Stimulated activated CD4-positive, alpha-beta T cell treated with anti-CD3 and anti-CD28 coated beads, Interleukin-12 subunit alpha, Interleukin-12 subunit beta, amount 100 ng/mL, for 24 hours (primary cell): ENCODE results near the gene FAM171A1.
A peak's percentile ranks its signal among the peaks of the same experiment; 100 is the strongest.
"Not testable (repeated sequence)": the region's sequence is repeated elsewhere in the genome, so short reads cannot be mapped to it uniquely, and the experiment has no call there.

Experiments
- DNase-seq, 2 experiments: peaks; one replicate each; pipeline ENCODE4 v3.0.0-alpha.2; 2020; ENCODE audit warnings: low read depth in 2 of 2

FAM171A1 gene

DNA sequence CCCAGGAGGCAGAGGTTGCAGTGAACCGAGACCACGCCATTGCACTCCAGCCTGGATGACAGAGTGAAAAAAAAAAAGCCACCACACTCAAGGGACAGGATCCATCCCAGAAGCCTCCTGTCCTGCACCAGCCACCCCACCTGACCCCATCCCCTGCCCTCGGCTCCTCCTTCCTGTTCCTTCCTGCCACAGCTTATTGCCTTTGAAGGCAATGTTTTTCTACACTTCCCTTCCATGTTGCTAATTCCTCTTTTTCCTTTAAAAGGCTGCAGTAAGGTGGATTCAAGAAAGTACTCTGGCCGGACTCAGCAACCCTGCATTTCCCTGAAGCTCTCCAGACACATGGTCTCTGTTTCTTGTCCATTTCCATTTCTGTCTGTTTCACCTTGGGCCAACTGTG is 80.9 kb downstream of the FAM171A1 start:
- no peak for DNase-seq

DNA sequence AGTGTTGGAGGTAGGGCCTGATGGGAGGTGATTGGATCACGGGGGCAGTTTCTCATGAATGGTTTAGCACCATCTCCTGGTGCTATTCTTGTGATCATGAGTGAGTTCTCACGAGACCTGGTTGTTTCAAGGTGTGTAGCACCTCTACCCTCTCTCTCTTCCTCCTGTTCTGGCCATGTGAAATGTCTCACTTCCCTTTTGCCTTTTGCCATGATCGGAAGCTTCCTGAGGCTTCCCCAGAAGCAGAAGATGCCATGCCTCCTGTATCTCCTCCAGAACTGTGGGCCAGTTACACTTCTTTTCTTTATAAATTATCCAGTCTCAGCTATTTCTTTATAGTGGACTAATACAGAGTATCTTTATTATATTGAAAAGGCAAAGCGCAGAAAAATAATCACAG is 90.1 kb downstream of the FAM171A1 start:
- no peak for DNase-seq

DNA sequence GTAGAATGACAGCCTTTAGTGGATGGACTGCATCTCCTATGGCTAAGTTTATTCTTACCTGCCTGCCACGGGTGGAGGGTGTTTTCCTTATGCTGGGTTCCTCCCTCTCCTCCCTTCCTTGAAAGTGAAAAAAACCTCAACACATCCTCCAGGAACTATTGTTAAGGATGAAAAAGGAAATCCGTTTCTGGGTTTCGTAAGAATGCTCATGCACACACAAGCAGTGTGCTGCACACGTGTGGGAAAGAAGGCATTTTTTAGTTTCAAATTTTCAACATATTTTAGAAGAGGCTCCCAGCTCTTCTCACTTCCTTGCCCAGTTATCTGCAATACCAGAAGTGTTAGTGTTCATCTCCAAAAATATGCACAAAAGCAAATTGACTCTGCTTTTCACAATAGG is 90.6 kb downstream of the FAM171A1 start:
- no peak for DNase-seq

DNA sequence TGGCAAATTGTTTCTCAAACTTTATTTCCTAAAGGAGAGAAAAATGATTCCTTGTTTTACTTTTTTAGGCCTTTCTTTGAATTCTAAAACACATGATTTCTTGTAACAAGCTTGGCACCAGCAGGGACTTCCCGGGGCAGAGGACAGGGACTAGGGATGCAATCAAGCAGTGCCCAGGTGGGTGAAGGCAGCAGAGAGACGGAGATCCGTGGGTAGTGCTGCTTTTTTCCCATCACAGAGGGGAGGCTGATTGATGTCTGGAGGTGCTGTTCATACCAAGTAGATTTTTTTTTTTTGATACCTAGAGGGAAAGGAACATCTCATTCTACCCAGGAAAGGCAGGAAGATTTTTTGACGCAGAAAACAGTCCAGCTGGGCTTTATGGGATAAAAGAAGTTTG is 91.9 kb downstream of the FAM171A1 start:
- no peak for DNase-seq

DNA sequence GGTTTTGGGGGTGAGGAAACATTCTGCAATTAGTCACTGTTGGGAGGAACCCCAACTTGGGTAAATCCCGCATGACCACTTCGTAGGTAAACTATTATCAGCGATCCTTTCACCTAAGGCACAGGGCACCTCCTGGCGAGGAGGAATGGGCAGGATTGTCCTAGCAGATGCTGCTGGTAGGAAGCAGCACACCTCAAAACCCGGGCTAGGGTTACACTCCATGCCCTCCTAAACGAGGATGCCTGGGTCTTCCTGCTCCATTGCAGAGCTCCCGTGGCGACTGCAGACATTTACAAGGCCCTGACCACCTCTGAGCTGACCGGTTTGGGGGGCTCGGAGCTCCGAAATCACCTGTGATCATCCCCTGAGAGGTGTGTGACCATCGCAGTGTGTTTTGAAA is 92.3 kb downstream of the FAM171A1 start:
- no peak for DNase-seq

DNA sequence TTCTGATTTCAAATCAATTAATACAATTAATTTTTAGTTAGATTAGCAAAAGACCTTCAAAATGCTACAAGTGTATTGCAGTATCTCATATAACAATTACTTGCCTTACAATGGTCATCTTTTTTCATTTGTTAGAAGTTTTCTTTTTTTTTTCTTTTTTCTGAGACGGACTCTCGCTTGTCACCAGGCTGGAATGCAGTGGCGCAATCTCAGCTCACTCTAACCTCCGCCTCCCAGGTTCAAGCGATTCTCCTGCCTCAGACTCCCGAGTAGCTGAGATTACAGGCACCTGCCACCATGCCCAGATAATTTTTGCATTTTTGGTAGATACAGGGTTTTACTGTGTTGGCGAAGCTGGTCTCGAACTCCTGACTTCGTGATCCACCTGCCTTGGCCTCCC is 95.0 kb downstream of the FAM171A1 start:
- DNase-seq: not testable (repeated sequence)

DNA sequence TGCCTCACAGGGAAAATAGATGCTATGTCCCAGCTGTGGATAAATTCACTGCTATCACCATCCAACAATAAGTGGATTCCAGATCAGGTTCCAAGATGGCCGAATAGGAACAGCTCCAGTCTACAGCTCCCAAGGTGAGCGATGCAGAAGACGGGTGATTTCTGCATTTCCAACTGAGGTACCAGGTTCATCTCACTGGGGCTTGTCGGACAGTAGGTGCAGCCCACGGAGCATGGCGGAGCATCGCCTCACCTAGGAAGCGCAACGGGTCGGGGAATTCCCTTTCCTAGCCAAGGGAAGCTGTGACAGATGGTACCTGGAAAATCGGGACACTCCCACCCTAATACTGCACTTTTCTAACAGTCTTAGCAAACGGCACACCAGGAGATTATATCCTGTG is 101.3 kb downstream of the FAM171A1 start:
- not testable (repeated sequence) for DNase-seq

DNA sequence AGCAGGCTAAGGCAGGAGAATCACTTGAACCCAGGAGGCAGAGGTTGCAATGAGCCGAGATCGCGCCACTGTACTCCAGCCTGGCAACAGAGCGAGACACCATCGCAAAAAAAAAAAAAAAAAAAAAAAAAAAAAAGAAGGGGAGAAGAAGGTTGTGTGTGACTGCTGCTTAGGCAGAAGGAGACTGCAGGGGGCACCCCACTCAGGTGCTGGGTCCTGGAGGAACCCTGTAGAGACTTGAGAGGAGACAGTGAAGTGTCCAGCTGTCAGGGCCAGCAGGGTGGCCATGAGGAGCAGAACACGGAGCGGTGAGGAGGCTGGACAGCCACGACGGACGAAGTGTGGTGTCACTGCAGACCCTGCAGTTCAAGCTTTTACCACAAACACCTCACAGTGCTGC is 103.6 kb downstream of the FAM171A1 start:
- DNase-seq: no peak

DNA sequence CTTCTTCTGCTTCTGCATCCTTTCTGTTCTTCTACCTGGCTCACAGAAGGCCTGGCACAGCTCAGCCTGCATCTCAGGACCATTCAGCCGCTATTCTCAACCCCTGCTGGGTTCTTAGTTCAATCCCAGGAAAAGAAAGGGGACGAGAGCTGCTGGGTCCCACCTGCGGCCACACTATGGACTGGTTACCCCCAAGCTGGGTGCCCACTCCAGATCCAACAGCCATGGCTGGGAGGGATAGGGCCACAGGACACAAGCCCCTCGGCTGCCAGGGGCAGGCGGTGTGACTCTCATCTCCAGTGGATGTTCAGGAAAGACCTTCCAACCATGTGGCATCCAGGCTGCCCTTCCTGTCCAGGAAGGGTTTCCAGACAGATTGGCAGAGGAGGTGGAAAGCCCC is 105.0 kb downstream of the FAM171A1 start:
- no peak for DNase-seq

DNA sequence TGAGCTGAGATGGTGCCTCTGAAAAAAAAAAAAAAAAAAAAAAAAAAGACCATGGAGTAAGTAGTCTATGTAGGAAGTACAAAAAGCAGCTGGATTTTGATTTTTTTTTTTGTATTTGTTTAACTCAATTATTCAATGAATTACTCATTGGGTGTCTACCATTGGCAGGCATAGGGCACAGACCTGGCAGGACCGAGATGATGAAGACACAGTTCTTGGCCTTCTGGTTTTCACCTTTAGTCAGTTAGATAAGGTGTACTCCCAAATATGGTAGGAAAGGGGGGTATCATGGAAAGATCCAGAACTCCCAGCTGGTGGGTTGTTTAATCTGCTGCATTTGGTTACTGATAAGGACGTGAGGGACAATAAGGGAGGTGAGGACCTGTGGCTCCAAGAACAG is 105.5 kb downstream of the FAM171A1 start:
- DNase-seq: no peak

DNA sequence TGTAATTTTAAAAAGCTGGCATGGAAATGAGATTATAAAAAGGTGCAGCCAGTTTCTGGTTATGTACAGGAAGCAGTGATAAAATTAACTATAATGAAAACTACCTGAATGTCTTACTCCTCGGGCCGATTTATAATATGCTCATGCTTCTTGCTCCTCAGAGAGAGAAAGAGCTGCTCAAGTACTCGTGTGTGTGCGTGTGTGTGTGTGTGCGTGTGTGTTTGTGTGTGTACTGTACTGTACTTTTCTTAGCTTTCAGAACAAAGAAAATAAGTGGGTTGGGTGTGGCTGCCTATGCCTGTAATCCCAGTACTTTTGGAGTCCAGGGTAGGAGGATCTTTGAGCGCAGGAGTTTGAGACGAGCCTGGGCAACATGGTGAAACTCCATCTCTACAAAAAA is 106.0 kb downstream of the FAM171A1 start:
- no peak for DNase-seq

DNA sequence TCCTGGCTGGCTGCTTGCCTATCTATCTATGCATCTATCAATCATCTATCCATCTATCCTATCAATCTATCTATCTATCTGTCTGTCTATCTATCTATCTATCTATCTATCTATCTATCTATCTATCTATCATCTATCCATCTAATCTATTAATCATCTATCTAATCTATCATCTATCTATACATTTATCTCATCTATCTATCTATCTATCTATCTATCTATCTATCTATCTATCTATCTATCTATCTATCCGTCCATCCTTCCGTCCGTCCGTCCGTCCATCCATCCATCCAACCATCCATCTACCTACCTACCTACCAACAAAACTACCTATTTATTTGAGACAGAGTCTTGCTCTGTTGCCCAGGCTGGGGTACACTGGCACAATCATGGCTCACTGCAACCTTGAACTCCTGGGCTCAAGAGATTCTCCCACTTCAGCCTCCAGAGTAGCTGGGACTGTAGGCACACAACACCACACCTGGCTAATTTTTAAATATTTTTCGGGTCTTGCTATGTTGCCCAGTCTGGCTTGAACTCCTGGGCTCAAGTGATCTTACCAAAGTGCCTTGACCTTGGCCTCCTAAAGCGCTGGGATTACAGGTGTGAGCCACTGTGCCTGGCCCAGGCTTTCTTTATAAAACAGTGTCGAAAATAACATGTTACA is 107.3 kb downstream of the FAM171A1 start:
- no peak for DNase-seq

DNA sequence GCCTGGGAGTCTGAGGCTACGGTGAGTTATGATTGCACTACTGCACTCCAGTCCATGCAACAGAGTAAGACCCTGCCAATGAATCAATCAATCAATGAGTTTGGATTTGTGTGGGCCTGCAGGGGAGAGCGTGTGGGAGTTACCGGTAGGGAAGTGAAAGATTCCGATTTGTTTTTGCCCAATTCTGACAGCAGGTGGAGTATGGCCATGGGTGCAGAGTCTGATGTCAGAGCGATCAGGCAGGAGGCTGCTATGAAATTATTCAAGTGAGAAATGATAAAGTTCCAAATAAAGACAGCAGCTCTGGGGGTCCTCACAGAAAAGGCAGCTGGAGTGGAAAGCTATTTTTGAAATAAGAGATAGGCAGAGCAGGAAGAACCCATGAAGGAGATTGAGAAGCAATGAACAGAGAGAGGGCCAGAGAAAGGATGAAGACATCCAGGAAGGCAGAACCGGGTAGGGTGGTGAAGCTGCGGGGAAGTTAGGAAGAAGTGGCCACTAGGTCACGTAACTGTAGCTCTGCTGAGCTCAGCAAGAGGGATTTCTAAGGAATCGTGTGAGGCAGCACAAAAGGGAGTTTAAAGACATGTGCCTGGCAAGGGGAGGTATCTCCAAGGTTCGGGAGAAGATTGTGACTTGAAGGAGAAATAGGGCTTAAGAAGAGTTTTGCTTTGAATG is 108.9 kb downstream of the FAM171A1 start:
- DNase-seq: no peak

DNA sequence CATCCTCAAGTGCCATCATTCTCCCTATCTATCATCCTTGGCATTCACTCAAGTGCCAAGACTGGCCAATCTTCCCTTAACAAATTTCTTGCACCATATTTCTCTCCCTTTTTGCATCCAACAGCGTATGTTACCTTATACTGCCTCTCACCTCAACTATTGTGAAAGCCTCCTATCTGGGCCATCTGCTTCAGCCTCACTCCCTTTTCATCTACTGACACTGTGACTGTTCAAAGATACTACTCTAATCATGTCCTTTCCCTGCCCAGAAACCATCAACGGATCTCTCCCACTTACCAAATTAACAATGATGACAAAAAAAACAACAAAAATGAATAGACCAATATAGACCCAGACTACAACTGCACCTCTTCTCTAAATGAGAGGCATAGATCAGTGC is 112.0 kb downstream of the FAM171A1 start:
- no peak for DNase-seq

DNA sequence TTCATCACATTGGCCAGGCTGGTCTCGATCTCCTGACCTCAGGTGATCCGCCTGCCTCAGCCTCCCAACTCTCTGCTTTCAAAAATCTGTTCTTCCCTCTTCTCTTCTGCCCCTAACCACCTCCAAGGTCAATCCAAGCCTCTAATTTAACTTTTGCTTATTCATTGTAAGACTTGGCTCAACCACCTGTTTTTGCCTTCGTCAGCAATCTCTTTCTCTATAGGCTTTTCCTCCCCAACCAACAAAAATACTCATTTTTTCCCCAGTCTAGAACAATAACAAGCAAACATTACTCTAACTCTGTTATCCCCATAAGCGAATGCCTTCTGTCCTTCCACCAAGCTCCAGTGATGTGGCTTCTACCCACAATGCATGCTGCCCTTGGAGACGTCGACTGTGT is 112.8 kb downstream of the FAM171A1 start:
- no peak for DNase-seq

DNA sequence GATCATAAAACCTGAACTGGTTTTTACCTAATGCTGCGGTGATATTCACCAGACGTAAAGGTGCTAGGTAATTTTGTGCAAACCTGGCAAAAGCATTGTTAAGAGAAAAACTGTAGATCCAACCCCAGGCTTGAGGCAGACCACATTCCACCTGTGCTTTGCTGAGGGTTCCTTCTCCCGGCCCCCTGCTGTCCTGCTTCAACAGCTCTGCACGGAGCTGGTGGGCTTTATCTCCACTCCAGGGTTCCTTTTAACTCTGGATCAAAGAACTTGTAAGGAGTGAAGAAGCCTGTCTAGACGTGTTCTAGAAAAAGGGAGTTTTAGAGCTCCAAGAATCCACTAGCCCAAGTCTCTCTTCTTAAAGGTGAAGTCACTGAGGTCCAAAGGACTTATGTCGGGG is 115.1 kb downstream of the FAM171A1 start:
- DNase-seq: no peak

DNA sequence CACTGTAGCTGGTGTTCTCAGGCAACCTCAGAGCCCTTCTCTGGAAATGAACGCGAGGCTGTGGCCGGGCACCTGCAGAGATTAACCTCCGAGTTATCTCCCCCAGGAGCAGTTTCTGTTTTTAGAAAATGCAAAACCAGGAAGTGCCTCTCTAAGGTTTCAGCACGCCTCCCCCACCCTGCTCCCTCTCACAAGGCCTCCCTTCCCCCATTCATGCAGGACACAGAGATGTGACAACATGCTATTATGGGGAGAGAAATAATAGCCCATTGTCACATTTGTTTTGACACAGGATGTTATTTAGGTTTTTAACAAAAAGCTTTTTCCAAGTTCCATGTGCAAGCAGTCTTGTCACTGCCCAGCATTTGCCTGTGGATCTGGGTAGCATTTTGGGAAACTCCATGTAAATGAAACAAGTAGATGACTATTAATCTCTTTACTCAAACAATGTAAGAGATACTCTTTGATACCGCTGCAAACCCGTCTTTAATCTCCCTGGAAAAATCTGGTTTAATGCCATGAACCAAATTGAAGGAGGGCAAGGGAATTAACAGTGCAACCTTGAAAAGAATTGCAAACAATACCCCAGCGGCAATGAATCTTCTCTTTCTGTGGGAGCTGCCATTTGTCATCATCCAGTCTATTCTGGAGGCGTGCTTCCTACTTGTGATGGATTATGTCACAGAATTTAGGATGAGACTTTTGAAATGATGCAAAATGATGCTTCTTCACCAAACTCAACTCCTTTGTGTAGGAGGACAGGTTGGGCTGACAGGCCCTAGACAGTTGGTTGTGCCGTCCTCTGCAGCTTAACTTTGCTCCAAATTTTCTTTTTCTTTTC is 116.1 kb downstream of the FAM171A1 start:
- peak in 1 of 2 experiments; percentile 15 for DNase-seq

DNA sequence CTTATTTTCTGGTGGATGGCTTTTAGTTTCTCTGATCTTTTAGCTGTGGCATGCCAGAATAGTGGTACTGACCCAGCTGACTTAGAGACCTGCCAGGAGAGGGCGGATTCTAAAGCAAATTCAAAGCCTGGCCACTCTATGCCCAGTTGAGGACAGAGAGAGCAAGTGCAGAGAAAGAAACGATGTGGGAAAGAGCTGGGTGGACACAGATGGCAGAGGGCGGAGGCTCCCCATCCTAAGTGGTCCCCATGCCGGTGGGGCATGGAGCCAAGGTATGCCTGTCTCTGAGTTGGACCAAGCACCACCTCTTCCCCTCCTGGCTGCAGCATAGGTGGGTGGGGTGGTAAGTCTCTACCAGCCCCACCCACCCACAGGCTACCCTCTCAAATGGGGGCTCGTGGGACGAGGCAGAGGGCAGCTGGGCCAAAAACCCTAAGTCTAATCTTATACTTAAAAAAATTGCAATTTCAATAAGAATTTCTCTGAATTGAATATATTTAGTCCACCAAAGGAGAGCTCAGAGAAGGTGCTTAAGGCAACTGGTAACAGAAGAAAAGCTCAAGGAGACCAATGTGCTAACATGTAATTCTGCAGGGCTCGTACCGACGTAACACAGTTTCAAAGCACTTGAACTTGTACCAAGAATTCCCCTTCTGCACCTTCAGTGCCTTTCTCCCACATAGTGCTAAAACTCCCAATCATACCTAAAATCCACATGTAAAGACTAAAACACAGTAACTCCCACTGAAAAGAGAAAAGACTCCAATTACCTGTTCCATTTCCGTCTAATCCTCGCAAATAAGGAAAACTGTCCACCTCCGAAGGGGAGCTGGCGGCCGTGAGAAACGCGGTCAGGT is 116.9 kb downstream of the FAM171A1 start:
- DNase-seq: no peak

DNA sequence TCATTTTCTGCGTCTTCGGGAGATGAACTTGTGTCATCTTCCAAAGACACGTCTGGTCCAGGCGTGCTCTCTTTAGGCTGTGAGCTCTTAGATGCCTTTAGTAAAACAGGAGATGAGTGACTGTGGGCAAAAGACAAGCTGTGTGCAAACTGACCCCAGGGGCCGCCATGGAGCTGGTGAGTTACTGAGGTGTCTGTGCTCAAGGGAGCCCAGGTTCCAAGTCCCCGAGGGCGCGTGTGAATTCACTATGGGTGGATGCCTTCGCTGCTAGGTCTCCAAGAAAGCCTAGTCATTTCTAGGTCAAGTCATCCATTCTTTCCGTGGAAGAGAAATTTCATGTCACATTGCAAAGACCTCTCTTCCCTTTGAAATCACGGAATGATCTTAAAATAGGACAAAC is 118.7 kb downstream of the FAM171A1 start:
- DNase-seq: no peak

DNA sequence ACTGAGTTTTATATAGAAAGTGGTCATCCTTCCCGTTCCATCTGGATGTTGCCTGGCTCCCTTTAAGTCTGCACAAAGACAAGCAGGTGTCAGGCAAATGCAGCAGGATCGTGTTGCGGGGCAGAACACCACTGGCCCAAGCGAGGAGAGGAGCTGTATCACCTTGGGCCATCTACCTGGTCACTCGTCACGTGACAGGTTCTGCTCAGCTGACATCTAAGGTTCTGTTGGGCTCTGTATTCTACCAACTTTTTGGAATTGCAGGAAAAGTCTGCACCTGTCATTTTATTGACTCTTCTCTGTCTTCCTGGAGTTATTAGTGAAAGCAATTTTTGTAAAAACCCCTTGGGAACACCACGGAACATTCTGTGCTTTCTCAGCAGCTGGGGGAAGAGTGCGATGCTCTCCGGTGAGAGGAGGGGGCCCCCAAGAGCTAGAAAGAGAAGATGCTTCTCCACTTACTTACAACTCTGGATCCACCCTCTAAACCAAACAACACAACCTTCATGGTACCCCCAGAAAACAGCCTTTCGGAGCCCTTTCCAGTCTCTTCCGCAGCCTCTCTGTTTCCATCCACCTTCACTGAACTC is 119.2 kb downstream of the FAM171A1 start:
- DNase-seq: no peak

DNA sequence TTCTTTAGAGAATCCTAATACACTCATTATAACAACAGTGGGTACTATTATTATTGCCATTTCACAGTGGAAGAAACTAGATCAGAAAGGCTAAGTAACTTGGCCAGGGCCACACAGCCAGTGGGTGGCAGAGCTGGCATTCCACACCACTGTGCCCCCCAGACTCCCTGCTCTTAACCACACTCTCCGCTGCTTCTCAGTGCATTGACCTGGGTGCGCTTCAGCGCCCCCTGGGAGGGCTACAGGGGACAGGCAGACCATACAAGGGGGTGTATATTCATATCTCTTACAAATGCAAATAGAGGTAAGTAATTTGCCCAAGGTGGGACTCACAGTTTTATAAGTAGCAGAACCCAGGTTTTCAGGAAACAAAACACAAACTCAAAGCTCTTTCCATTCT is 125.6 kb downstream of the FAM171A1 start:
- no peak for DNase-seq
